Measurements from ENCODE around the gene TREH. TPM values are rescaled to one million over a fixed set of nuclear protein-coding genes. Genes with fewer than 3 reads are reported as not detected.

TREH gene
- total and polyA plus RNA-seq, 2 of the 8 experiments (the other 6 are each of a cell fraction or from before 2014, with no cell fraction given) = 0.03 TPM; not detected in 1

- TF ChIP-seq KDM1A (IDR thresholded peaks at IDR 0.05; ENCODE audit: borderline replicate concordance, low read length) = no peak
- no peak for TF ChIP-seq RBBP5 (IDR thresholded peaks at IDR 0.05; ENCODE audit: borderline replicate concordance, low read depth, low read length)
- TF ChIP-seq POU5F1 (IDR thresholded peaks at IDR 0.05; ENCODE audit: low read depth, low read length) = no peak
- no peak for TF ChIP-seq USF2 (IDR thresholded peaks at IDR 0.05; ENCODE audit: low read length)
- TF ChIP-seq FOSL1 (IDR thresholded peaks at IDR 0.05; ENCODE audit: insufficient read depth, low read depth, low read length) = no peak
- no peak for TF ChIP-seq SP4 (IDR thresholded peaks at IDR 0.05; ENCODE audit: low read length)
- no peak for TF ChIP-seq CBX8 (IDR thresholded peaks at IDR 0.05; ENCODE audit: borderline replicate concordance, low read depth, low read length)
- no peak for TF ChIP-seq E2F6 (IDR thresholded peaks at IDR 0.05)
- TF ChIP-seq TBP (IDR thresholded peaks at IDR 0.05; ENCODE audit: low read depth, low read length) = no peak
- TF ChIP-seq SIRT6 (IDR thresholded peaks at IDR 0.05; ENCODE audit: low read length) = no peak
- TF ChIP-seq HDAC6 (IDR thresholded peaks at IDR 0.05; ENCODE audit: low read depth, low read length) = no peak
These were observed 48.1 kb downstream of the TREH start (continued) for GRCh38 chr11:118631142-118631909.
